Cardiac septum (tissue), 1 donor: ENCODE data around the gene UMAD1. TPM values are rescaled to one million over a fixed set of nuclear protein-coding genes. Genes with fewer than 3 reads are reported as not detected.

ENCODE experiments used
- DNase-seq: peaks from one replicate; pipeline ENCODE4 v3.0.0-alpha.2; 2020; ENCODE audit warnings: low spot score
- intact Hi-C: fragments of 100-400 bp; cut with DNase I; formaldehyde crosslinking; loops from one replicate; pipeline ENCODE4 v1.14.0; 2022
- total RNA-seq: library from RNA; stranded (reverse); fragmentation: NEBNext Ultra II Directional; extraction: Animal tissue kit (Norgen Biotek cat#: 25700); gene quantifications from one replicate; pipeline ENCODE4 v1.2.1, GENCODE V29; 2021
- donor health status: DM: no; HTN: no; CAD: no.

Gene UMAD1
- total RNA-seq, 1 donor from 2014 or later = 16.3 TPM

GRCh38 chr7:7850150-7850549, 209.6 kb downstream of the UMAD1 start:
- DNase-seq = no peak
- intact Hi-C loops = loop anchor here (10.0 kb wide), 1 partner anchor 165 kb away; no protein-coding TSS in a partner anchor

- DNase-seq = no peak
- intact Hi-C loops = loop anchor here (10.0 kb wide), 1 partner anchor 167 kb away; no protein-coding TSS in a partner anchor
These were observed 210.8 kb downstream of the UMAD1 start for GRCh38 chr7:7851381-7851780.

- no peak for DNase-seq
- intact Hi-C loops = loop anchor here (10.0 kb wide), 1 partner anchor 167 kb away; no protein-coding TSS in a partner anchor
These were observed 211.4 kb downstream of the UMAD1 start for GRCh38 chr7:7851991-7852390.

GRCh38 chr7:7857143-7857583, 216.6 kb downstream of the UMAD1 start:
- intact Hi-C loops = loop anchor here (10.0 kb wide), 1 partner anchor 172 kb away; no protein-coding TSS in a partner anchor
- DNase-seq = no peak

- intact Hi-C loops = loop anchor here (10.0 kb wide), 1 partner anchor 174 kb away; no protein-coding TSS in a partner anchor
These were observed 218.0 kb downstream of the UMAD1 start for GRCh38 chr7:7858559-7858958.

GRCh38 chr7:7859411-7859810, 218.9 kb downstream of the UMAD1 start:
- intact Hi-C loops = loop anchor here (10.0 kb wide), 1 partner anchor 175 kb away; no protein-coding TSS in a partner anchor
- DNase-seq = no peak

More at GRCh38 chr7:7858559-7858958, 218.0 kb downstream of the UMAD1 start:
- DNase-seq = no peak

GRCh38 chr7:7861211-7861633, 220.7 kb downstream of the UMAD1 start:
- intact Hi-C loops = no loop called here
- no peak for DNase-seq

- intact Hi-C loops = no loop called here
These were observed 221.8 kb downstream of the UMAD1 start for GRCh38 chr7:7862393-7862792.

GRCh38 chr7:7867846-7868571, 227.5 kb downstream of the UMAD1 start:
- intact Hi-C loops = no loop called here
- no peak for DNase-seq

More at GRCh38 chr7:7862393-7862792, 221.8 kb downstream of the UMAD1 start:
- DNase-seq = no peak

GRCh38 chr7:7868572-7868899, 228.0 kb downstream of the UMAD1 start:
- intact Hi-C loops = no loop called here
- no peak for DNase-seq

- no peak for DNase-seq
- intact Hi-C loops = no loop called here
These were observed 228.5 kb downstream of the UMAD1 start for GRCh38 chr7:7869036-7869435.

GRCh38 chr7:7869651-7870050, 229.1 kb downstream of the UMAD1 start:
- intact Hi-C loops = no loop called here
- DNase-seq = no peak

GRCh38 chr7:7870555-7870954, 230.0 kb downstream of the UMAD1 start:
- intact Hi-C loops = no loop called here

GRCh38 chr7:7876419-7876818, 235.9 kb downstream of the UMAD1 start:
- DNase-seq = no peak
- intact Hi-C loops = no loop called here

More at GRCh38 chr7:7870555-7870954, 230.0 kb downstream of the UMAD1 start:
- DNase-seq = no peak

- DNase-seq = no peak
- intact Hi-C loops = no loop called here
These were observed 241.0 kb downstream of the UMAD1 start for GRCh38 chr7:7881581-7881980.

- DNase-seq = no peak
- intact Hi-C loops = no loop called here
These were observed 242.3 kb downstream of the UMAD1 start for GRCh38 chr7:7882888-7883287.

- intact Hi-C loops = no loop called here
- DNase-seq = no peak
These were observed 242.8 kb downstream of the UMAD1 start for GRCh38 chr7:7883394-7883793.

GRCh38 chr7:7884855-7885254, 244.3 kb downstream of the UMAD1 start:
- no peak for DNase-seq

GRCh38 chr7:7889791-7890568, 249.4 kb downstream of the UMAD1 start:
- DNase-seq = no peak
- intact Hi-C loops = no loop called here

More at GRCh38 chr7:7884855-7885254, 244.3 kb downstream of the UMAD1 start:
- intact Hi-C loops = no loop called here

GRCh38 chr7:7895004-7895650, 254.6 kb downstream of the UMAD1 start:
- DNase-seq = no peak
- intact Hi-C loops = no loop called here
